Measurements from ENCODE around the gene MALRD1. TPM values are rescaled to one million over a fixed set of nuclear protein-coding genes. Genes with fewer than 3 reads are reported as not detected.

MALRD1 gene
- total and polyA plus RNA-seq, 2 of the 8 experiments (the other 6 are each of a cell fraction or from before 2014, with no cell fraction given): 0.32 to 0.35 TPM

DNA sequence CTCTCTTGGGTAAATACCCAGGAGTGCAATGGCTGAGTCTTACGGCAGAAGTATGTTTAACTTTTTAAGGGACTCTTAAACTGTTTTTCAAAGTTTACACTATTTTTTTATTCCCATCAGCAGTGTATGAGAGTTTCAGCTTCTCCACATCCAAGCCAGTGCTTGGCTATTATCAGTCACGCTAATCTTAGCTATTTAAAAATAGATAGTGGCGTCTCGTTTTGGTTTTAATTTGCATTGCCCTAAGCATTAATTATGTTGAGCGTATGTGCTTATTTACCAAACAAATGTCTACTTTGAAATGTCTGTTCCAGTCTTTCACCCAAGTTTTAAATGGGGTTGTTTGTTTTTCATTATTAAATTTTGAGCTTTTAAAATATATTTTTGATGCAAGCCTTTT is 164.0 kb downstream of the MALRD1 start (continued):
- TF ChIP-seq ASH2L (IDR thresholded peaks at IDR 0.05; ENCODE audit: low read length): no peak
